Liver (tissue), 9 donors: ENCODE data around the gene NIPAL4. TPM values are rescaled to one million over a fixed set of nuclear protein-coding genes. Genes with fewer than 3 reads are reported as not detected.

Source experiments
- DNase-seq: peaks from one replicate; pipeline ENCODE4 v3.0.0-alpha.2; 2017; ENCODE audit warnings: low spot score
- H3K27ac ChIP-seq, 2 donors: one replicate each; pipeline ENCODE4 v1.7.0; 2013; ENCODE audit warnings: inconsistent platforms in 2 of 2, low read length in 2 of 2, control low read depth in 1 of 2, low read depth in 1 of 2, mild to moderate bottlenecking in 1 of 2
- H3K27me3 ChIP-seq, 4 donors: one replicate each; pipeline versions ENCODE4 v1.6.1 to v1.7.0; 2013; ENCODE audit warnings: low read length in 3 of 4, inconsistent platforms in 1 of 4, mild to moderate bottlenecking in 1 of 4, moderate library complexity in 1 of 4; ENCODE audit not compliant: control insufficient read depth in 4 of 4, insufficient read depth in 4 of 4
- H3K36me3 ChIP-seq, 4 donors: one replicate each; pipeline versions ENCODE4 v1.6.1 to v1.7.0; 2013; ENCODE audit warnings: low read length in 3 of 4, mild to moderate bottlenecking in 3 of 4, low read depth in 1 of 4, moderate library complexity in 1 of 4; ENCODE audit not compliant: control insufficient read depth in 4 of 4, insufficient read depth in 3 of 4
- H3K4me1 ChIP-seq, 4 donors: one replicate each; pipeline versions ENCODE4 v1.6.1 to v1.7.0; 2013; ENCODE audit warnings: low read length in 3 of 4, mild to moderate bottlenecking in 3 of 4, moderate library complexity in 1 of 4; ENCODE audit not compliant: control insufficient read depth in 4 of 4, insufficient read depth in 4 of 4
- H3K4me3 ChIP-seq, 3 donors: one replicate each; pipeline versions ENCODE4 v1.6.1 to v1.7.0; 2013; ENCODE audit warnings: low read length in 3 of 3, control low read depth in 1 of 3, low read depth in 1 of 3, mild to moderate bottlenecking in 1 of 3
- H3K9ac ChIP-seq, 2 donors: one replicate each; pipeline ENCODE4 v1.7.0; 2013; ENCODE audit warnings: low read length in 2 of 2, mild to moderate bottlenecking in 2 of 2, moderate library complexity in 2 of 2, control low read depth in 1 of 2, low read depth in 1 of 2
- H3K9me3 ChIP-seq, 4 donors: one replicate each; pipeline versions ENCODE4 v1.6.1 to v1.7.0; 2013; ENCODE audit warnings: low read length in 3 of 4; ENCODE audit not compliant: control insufficient read depth in 4 of 4
- EGR1 ChIP-seq, 2 donors: IDR thresholded peaks; 2 replicates each; pipeline ENCODE4 v1.6.1; 2016 to 2018; ENCODE audit warnings: antibody characterized with exemption in 2 of 2, low read depth in 2 of 2
- FOXA1 ChIP-seq: IDR thresholded peaks from 2 replicates; pipeline ENCODE4 v1.6.1; 2016; ENCODE audit warnings: antibody characterized with exemption
- FOXA2 ChIP-seq: IDR thresholded peaks from 2 replicates; pipeline ENCODE4 v1.6.1; 2016; ENCODE audit warnings: antibody characterized with exemption
- GABPA ChIP-seq, 2 donors: IDR thresholded peaks in 1 of 2; conservative IDR thresholded peaks in 1 of 2; 2 replicates each; pipeline ENCODE4 v1.6.1; 2016; ENCODE audit warnings: antibody characterized with exemption in 2 of 2, mild to moderate bottlenecking in 1 of 2, moderate library complexity in 1 of 2
- HNF4A ChIP-seq, 2 donors: conservative IDR thresholded peaks; 2 replicates each; pipeline ENCODE4 v1.6.1; 2016; ENCODE audit warnings: antibody characterized with exemption in 2 of 2, mild to moderate bottlenecking in 2 of 2
- JUND ChIP-seq, 2 donors: IDR thresholded peaks; 2 replicates each; pipeline ENCODE4 v1.6.1; 2016; ENCODE audit warnings: antibody characterized with exemption in 2 of 2
- NR2F2 ChIP-seq: IDR thresholded peaks from 2 replicates; pipeline ENCODE4 v1.6.1; 2016; ENCODE audit warnings: antibody characterized with exemption
- RXRA ChIP-seq, 2 donors: IDR thresholded peaks; 2 replicates each; pipeline ENCODE4 v1.6.1; 2017 to 2018; ENCODE audit warnings: antibody characterized with exemption in 2 of 2, mild to moderate bottlenecking in 1 of 2
- SP1 ChIP-seq: IDR thresholded peaks from 2 replicates; pipeline ENCODE4 v1.6.1; 2018; ENCODE audit warnings: antibody characterized with exemption, mild to moderate bottlenecking
- TAF1 ChIP-seq: conservative IDR thresholded peaks from 2 replicates; pipeline ENCODE4 v1.6.1; 2016; ENCODE audit warnings: antibody characterized with exemption, mild to moderate bottlenecking
- YY1 ChIP-seq: IDR thresholded peaks from 2 replicates; pipeline ENCODE4 v1.6.1; 2016; ENCODE audit warnings: antibody characterized with exemption, mild to moderate bottlenecking
- WGBS: extraction: QIAGEN DNeasy Blood & Tissue Kit; methylation state at CpG from one replicate; pipeline ENCODE4 v1.1.7; 2013; 5-methylcytosine and 5-hydroxymethylcytosine counted together
- polyA plus RNA-seq, 2 donors: library from polyadenylated mRNA; stranded (reverse) in 1 of 2; unstranded in 1 of 2; fragments of 200-250 nt in 1 of 2; fragments of >200 nt in 1 of 2; fragmentation: Nextera tagmentation in 1 of 2; extraction: Ambion mirVana in 1 of 2; gene quantifications; one replicate each; pipeline versions ENCODE4 v1.2.1 to v1.2.3, GENCODE V29; 2013 to 2015
- total RNA-seq, 2 donors: library from RNA; depleted of rRNA; stranded (reverse); fragments of >200 nt; gene quantifications; one replicate each; pipeline ENCODE4 v1.2.3, GENCODE V29; 2014
- TF ChIP-seq, protein P1 (sequence below): IDR thresholded peaks from 2 replicates; pipeline ENCODE4 v1.6.1; 2016; ENCODE audit warnings: antibody characterized with exemption
- TF ChIP-seq, protein P2 (sequence below): IDR thresholded peaks from 2 replicates; pipeline ENCODE4 v1.6.1; 2016; ENCODE audit warnings: antibody characterized with exemption, mild to moderate bottlenecking
- TF ChIP-seq, protein P3 (sequence below): IDR thresholded peaks from 2 replicates; pipeline ENCODE4 v1.6.1; 2016; ENCODE audit warnings: antibody characterized with exemption
- TF ChIP-seq, protein P4 (sequence below): fragments of 150-350 bp; IDR thresholded peaks from 2 replicates; pipeline ENCODE4 v1.5.1; 2017; ENCODE audit warnings: improper control_type of control experiment, low read depth, low read length; ENCODE audit not compliant: missing input control
- donor health status: healthy.
- donor health status: healthy.
- donor health status: healthy.
- donor health status: healthy.
- donor health status: healthy.

NIPAL4 gene
- total and polyA plus RNA-seq, 4 donors, result not detected

DNA sequence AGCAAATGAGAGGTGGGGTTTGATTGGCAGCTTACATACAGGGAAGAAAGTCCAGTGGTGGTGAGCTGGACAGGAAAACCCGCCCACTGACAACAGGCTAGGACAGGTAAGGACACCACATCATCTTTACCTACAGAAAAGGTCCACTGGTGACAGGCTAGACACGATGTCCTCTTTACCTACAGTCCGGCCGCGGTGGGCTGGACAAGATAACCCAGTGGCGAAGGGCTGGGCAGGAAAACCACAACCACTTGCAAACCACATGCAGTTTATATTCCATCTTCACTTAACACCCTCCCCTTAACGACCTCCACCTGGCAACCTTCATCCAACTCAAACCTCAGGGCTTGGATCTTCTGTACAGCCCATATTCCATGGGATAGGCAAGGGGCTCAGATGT lies 5.0 kb upstream of the NIPAL4 start (continued):
- TF ChIP-seq, protein P1, sequence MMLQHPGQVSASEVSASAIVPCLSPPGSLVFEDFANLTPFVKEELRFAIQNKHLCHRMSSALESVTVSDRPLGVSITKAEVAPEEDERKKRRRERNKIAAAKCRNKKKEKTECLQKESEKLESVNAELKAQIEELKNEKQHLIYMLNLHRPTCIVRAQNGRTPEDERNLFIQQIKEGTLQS, result no peak
- no peak for TF ChIP-seq JUND (IDR thresholded peaks at IDR 0.05)

DNA sequence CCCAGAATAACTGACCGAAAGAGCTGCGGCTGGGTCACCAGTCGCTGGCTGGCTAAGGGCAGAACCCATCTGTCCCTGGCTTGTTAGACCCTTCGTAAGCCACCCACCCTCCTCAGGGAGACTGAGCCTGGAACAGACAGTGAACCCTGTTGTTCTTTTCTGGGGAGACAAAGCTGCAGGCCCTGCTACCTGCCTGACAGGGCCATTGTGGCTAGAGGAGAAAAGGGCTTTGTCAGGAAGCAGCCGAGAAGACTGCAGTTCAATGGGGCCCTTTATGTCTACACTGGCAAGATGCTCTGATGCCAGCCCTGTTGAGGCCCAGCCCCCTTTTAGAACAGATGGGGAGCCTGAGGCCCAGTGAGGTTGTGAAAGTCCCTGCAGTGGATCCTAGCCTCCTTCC lies 3.7 kb upstream of the NIPAL4 start:
- H3K36me3 ChIP-seq, result no peaks in the 10 kb centered on the region
- WGBS, result 85% methylated on average over 5 of the region's 5 CpGs
- TF ChIP-seq JUND (IDR thresholded peaks at IDR 0.05), result no peak
- TF ChIP-seq, protein P1, result no peak
- TF ChIP-seq NR2F2, result no peak
- H3K9ac ChIP-seq, result no peak overlapping the region
- no peak overlapping the region for H3K27ac ChIP-seq
- no peak for DNase-seq
- peaks cover 0 to 7% (median 0%) of the 10 kb centered on the region in 4 donors for H3K27me3 ChIP-seq
- H3K9me3 ChIP-seq, result no peaks in the 10 kb centered on the region
- H3K4me3 ChIP-seq, result no peak overlapping the region
- peaks cover 2 to 8% (median 5%) of the 10 kb centered on the region in 4 donors for H3K4me1 ChIP-seq

DNA sequence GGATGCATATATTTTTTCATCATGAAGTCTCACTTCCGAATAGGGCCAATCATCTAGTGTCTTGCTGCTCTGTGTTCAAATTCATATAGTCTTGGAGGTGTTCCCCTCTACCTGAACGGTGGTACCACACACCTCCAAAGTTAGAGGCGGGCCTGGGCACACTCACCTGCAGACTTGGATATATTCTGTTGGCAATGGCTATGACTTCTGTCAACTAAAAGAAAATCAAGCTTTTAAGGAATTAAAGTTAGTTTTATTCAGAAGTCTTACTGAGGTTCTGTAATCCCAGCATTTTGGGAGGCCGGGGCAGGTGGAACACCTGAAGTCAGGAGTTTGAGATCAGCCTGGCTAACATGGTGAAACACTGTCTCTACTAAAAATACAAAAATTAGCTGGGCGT lies 2.6 kb upstream of the NIPAL4 start:
- no peak overlapping the region for H3K4me3 ChIP-seq
- no peak overlapping the region for H3K9ac ChIP-seq
- peaks cover 2 to 8% (median 5%) of the 10 kb centered on the region in 4 donors for H3K4me1 ChIP-seq
- no peaks in the 10 kb centered on the region for H3K9me3 ChIP-seq
- WGBS, result 93% methylated on average over 5 of the region's 5 CpGs
- peaks cover 0 to 8% (median 2%) of the 10 kb centered on the region in 4 donors for H3K27me3 ChIP-seq
- DNase-seq, result no peak
- H3K27ac ChIP-seq, result no peak overlapping the region
- TF ChIP-seq, protein P2, sequence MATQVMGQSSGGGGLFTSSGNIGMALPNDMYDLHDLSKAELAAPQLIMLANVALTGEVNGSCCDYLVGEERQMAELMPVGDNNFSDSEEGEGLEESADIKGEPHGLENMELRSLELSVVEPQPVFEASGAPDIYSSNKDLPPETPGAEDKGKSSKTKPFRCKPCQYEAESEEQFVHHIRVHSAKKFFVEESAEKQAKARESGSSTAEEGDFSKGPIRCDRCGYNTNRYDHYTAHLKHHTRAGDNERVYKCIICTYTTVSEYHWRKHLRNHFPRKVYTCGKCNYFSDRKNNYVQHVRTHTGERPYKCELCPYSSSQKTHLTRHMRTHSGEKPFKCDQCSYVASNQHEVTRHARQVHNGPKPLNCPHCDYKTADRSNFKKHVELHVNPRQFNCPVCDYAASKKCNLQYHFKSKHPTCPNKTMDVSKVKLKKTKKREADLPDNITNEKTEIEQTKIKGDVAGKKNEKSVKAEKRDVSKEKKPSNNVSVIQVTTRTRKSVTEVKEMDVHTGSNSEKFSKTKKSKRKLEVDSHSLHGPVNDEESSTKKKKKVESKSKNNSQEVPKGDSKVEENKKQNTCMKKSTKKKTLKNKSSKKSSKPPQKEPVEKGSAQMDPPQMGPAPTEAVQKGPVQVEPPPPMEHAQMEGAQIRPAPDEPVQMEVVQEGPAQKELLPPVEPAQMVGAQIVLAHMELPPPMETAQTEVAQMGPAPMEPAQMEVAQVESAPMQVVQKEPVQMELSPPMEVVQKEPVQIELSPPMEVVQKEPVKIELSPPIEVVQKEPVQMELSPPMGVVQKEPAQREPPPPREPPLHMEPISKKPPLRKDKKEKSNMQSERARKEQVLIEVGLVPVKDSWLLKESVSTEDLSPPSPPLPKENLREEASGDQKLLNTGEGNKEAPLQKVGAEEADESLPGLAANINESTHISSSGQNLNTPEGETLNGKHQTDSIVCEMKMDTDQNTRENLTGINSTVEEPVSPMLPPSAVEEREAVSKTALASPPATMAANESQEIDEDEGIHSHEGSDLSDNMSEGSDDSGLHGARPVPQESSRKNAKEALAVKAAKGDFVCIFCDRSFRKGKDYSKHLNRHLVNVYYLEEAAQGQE, result no peak
- TF ChIP-seq, protein P3, sequence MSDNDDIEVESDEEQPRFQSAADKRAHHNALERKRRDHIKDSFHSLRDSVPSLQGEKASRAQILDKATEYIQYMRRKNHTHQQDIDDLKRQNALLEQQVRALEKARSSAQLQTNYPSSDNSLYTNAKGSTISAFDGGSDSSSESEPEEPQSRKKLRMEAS, result no peak
- no peak for TF ChIP-seq SP1
- TF ChIP-seq RXRA (IDR thresholded peaks at IDR 0.05), result no peak
- TF ChIP-seq GABPA (IDR thresholded peaks at IDR 0.05 in 1 of 2, conservative IDR thresholded peaks at IDR 0.05 in 1 of 2), result no peak
- no peak for TF ChIP-seq TAF1
- H3K36me3 ChIP-seq, result no peaks in the 10 kb centered on the region

DNA sequence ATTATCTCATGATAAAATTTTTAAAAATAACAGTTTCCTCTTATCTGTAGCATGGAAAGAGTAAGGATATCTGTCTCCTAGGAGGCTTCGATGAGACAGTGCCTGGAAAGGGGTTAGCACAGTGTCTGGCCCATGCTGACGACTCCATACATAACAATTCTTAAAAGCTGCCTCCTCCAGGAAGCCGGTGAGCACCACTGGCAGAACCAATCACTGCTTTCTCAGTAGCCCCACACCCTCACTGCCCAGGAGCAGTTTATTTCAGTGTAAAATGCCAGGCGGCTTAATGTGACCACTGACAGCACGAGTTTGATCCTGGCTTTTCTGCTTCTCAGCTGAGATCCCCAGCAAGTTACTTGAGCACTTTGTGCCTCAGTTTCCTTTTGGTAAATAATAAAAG lies 1.2 kb upstream of the NIPAL4 start:
- TF ChIP-seq YY1 (no peak), SP1 (no peak), HNF4A (conservative IDR thresholded peaks at IDR 0.05) (no peak), FOXA2 (no peak), EGR1 (IDR thresholded peaks at IDR 0.05; ENCODE audit: low read depth in 2 of 2) (no peak), NR2F2 (no peak), RXRA (IDR thresholded peaks at IDR 0.05) (no peak), JUND (IDR thresholded peaks at IDR 0.05) (no peak), FOXA1 (no peak)
- TF ChIP-seq, protein P4, sequence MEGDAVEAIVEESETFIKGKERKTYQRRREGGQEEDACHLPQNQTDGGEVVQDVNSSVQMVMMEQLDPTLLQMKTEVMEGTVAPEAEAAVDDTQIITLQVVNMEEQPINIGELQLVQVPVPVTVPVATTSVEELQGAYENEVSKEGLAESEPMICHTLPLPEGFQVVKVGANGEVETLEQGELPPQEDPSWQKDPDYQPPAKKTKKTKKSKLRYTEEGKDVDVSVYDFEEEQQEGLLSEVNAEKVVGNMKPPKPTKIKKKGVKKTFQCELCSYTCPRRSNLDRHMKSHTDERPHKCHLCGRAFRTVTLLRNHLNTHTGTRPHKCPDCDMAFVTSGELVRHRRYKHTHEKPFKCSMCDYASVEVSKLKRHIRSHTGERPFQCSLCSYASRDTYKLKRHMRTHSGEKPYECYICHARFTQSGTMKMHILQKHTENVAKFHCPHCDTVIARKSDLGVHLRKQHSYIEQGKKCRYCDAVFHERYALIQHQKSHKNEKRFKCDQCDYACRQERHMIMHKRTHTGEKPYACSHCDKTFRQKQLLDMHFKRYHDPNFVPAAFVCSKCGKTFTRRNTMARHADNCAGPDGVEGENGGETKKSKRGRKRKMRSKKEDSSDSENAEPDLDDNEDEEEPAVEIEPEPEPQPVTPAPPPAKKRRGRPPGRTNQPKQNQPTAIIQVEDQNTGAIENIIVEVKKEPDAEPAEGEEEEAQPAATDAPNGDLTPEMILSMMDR, result no peak
- TF ChIP-seq, protein P1, result no peak
- TF ChIP-seq, protein P3, result no peak
- DNase-seq, result no peak
- Histone ChIP-seq H3K4me3 (no peak overlapping the region), H3K36me3 (no peaks in the 10 kb centered on the region), H3K27me3 (peaks cover 0 to 8% (median 2%) of the 10 kb centered on the region in 4 donors), H3K9ac (no peak overlapping the region), H3K27ac (no peak overlapping the region), H3K4me1 (peaks cover 2 to 8% (median 5%) of the 10 kb centered on the region in 4 donors), H3K9me3 (no peaks in the 10 kb centered on the region)
- 91% methylated on average over 5 of the region's 5 CpGs for WGBS
